ENCODE results near the gene PWWP2B. TPM values are rescaled to one million over a fixed set of nuclear protein-coding genes. Genes with fewer than 3 reads are reported as not detected.

Gene PWWP2B
- total RNA-seq, 1 donor from 2014 or later: 11.0 TPM

GRCh38 chr10:132449811-132450181 is 52.8 kb downstream of the PWWP2B start:
- Histone ChIP-seq H3K27me3 (ENCODE audit: control insufficient read depth in 3 of 3, insufficient read depth in 3 of 3, low read length in 3 of 3) (no peaks in the 10 kb centered on the region), H3K4me1 (ENCODE audit: control insufficient read depth in 3 of 3, insufficient read depth in 3 of 3, low read length in 3 of 3) (peaks cover 9 to 37% (median 16%) of the 10 kb centered on the region in 3 donors), H3K36me3 (ENCODE audit: control insufficient read depth in 3 of 3, insufficient read depth in 3 of 3, low read length in 3 of 3) (no peaks in the 10 kb centered on the region), H3K9me3 (ENCODE audit: control insufficient read depth in 3 of 3, low read length in 3 of 3) (no peaks in the 10 kb centered on the region), H3K9ac (ENCODE audit: low read depth in 1 of 3, low read length in 3 of 3) (no peak overlapping the region), H3K27ac (ENCODE audit: low read depth, low read length) (no peak overlapping the region), H3K4me3 (ENCODE audit: low read length in 3 of 3) (no peak overlapping the region)

- H3K4me3 ChIP-seq (ENCODE audit: low read length in 3 of 3): no peak overlapping the region
- no peak overlapping the region for H3K27ac ChIP-seq (ENCODE audit: low read depth, low read length)
- peak overlapping the region in 1 of 3 donors; percentile 16 for H3K9ac ChIP-seq (ENCODE audit: low read depth in 1 of 3, low read length in 3 of 3)
- H3K27me3 ChIP-seq (ENCODE audit: control insufficient read depth in 3 of 3, insufficient read depth in 3 of 3, low read length in 3 of 3): no peaks in the 10 kb centered on the region
- no peaks in the 10 kb centered on the region for H3K9me3 ChIP-seq (ENCODE audit: control insufficient read depth in 3 of 3, low read length in 3 of 3)
- no peaks in the 10 kb centered on the region for H3K36me3 ChIP-seq (ENCODE audit: control insufficient read depth in 3 of 3, insufficient read depth in 3 of 3, low read length in 3 of 3)
- peaks cover 9 to 37% (median 16%) of the 10 kb centered on the region in 3 donors for H3K4me1 ChIP-seq (ENCODE audit: control insufficient read depth in 3 of 3, insufficient read depth in 3 of 3, low read length in 3 of 3)
Measured at GRCh38 chr10:132450466-132450824, 53.4 kb downstream of the PWWP2B start.

- Histone ChIP-seq H3K27me3 (ENCODE audit: control insufficient read depth in 3 of 3, insufficient read depth in 3 of 3, low read length in 3 of 3) (no peaks in the 10 kb centered on the region), H3K36me3 (ENCODE audit: control insufficient read depth in 3 of 3, insufficient read depth in 3 of 3, low read length in 3 of 3) (no peaks in the 10 kb centered on the region), H3K9me3 (ENCODE audit: control insufficient read depth in 3 of 3, low read length in 3 of 3) (no peaks in the 10 kb centered on the region), H3K9ac (ENCODE audit: low read depth in 1 of 3, low read length in 3 of 3) (peak overlapping the region in 1 of 3 donors; percentile 16), H3K4me1 (ENCODE audit: control insufficient read depth in 3 of 3, insufficient read depth in 3 of 3, low read length in 3 of 3) (peaks cover 9 to 37% (median 16%) of the 10 kb centered on the region in 3 donors), H3K4me3 (ENCODE audit: low read length in 3 of 3) (no peak overlapping the region), H3K27ac (ENCODE audit: low read depth, low read length) (no peak overlapping the region)
Measured at GRCh38 chr10:132450825-132451505, 54.0 kb downstream of the PWWP2B start.

GRCh38 chr10:132451506-132452215 is 54.7 kb downstream of the PWWP2B start:
- Histone ChIP-seq H3K4me1 (ENCODE audit: control insufficient read depth in 3 of 3, insufficient read depth in 3 of 3, low read length in 3 of 3) (peaks cover 9 to 33% (median 16%) of the 10 kb centered on the region in 3 donors), H3K36me3 (ENCODE audit: control insufficient read depth in 3 of 3, insufficient read depth in 3 of 3, low read length in 3 of 3) (no peaks in the 10 kb centered on the region), H3K9me3 (ENCODE audit: control insufficient read depth in 3 of 3, low read length in 3 of 3) (no peaks in the 10 kb centered on the region), H3K27ac (ENCODE audit: low read depth, low read length) (no peak overlapping the region), H3K9ac (ENCODE audit: low read depth in 1 of 3, low read length in 3 of 3) (peak overlapping the region in 1 of 3 donors; percentile 16), H3K27me3 (ENCODE audit: control insufficient read depth in 3 of 3, insufficient read depth in 3 of 3, low read length in 3 of 3) (peaks cover 2 to 4% (median 3%) of the 10 kb centered on the region in 3 donors), H3K4me3 (ENCODE audit: low read length in 3 of 3) (no peak overlapping the region)

GRCh38 chr10:132452216-132452650 is 55.2 kb downstream of the PWWP2B start:
- H3K27ac ChIP-seq (ENCODE audit: low read depth, low read length): no peak overlapping the region
- peak overlapping the region in 1 of 3 donors; percentile 16 for H3K9ac ChIP-seq (ENCODE audit: low read depth in 1 of 3, low read length in 3 of 3)
- no peak overlapping the region for H3K4me3 ChIP-seq (ENCODE audit: low read length in 3 of 3)
- no peaks in the 10 kb centered on the region for H3K36me3 ChIP-seq (ENCODE audit: control insufficient read depth in 3 of 3, insufficient read depth in 3 of 3, low read length in 3 of 3)
- peaks cover 2 to 9% (median 9%) of the 10 kb centered on the region in 3 donors for H3K27me3 ChIP-seq (ENCODE audit: control insufficient read depth in 3 of 3, insufficient read depth in 3 of 3, low read length in 3 of 3)
- H3K9me3 ChIP-seq (ENCODE audit: control insufficient read depth in 3 of 3, low read length in 3 of 3): no peaks in the 10 kb centered on the region
- H3K4me1 ChIP-seq (ENCODE audit: control insufficient read depth in 3 of 3, insufficient read depth in 3 of 3, low read length in 3 of 3): peaks cover 9 to 27% (median 14%) of the 10 kb centered on the region in 3 donors

- Histone ChIP-seq H3K4me1 (ENCODE audit: control insufficient read depth in 3 of 3, insufficient read depth in 3 of 3, low read length in 3 of 3) (peaks cover 9 to 21% (median 12%) of the 10 kb centered on the region in 3 donors), H3K4me3 (ENCODE audit: low read length in 3 of 3) (peak overlapping the region; percentile 31 to 52 (median 38))
Measured at GRCh38 chr10:132452651-132453469, 55.9 kb downstream of the PWWP2B start.

GRCh38 chr10:132453470-132453861 is 56.5 kb downstream of the PWWP2B start:
- Histone ChIP-seq H3K9me3 (ENCODE audit: control insufficient read depth in 3 of 3, low read length in 3 of 3) (no peaks in the 10 kb centered on the region), H3K9ac (ENCODE audit: low read depth in 1 of 3, low read length in 3 of 3) (peak overlapping the region in 2 of 3 donors; percentile 32 to 54), H3K27me3 (ENCODE audit: control insufficient read depth in 3 of 3, insufficient read depth in 3 of 3, low read length in 3 of 3) (peaks cover 10 to 20% (median 19%) of the 10 kb centered on the region in 3 donors), H3K4me3 (ENCODE audit: low read length in 3 of 3) (peak overlapping the region in 1 of 3 donors; percentile 52), H3K36me3 (ENCODE audit: control insufficient read depth in 3 of 3, insufficient read depth in 3 of 3, low read length in 3 of 3) (no peaks in the 10 kb centered on the region), H3K27ac (ENCODE audit: low read depth, low read length) (no peak overlapping the region), H3K4me1 (ENCODE audit: control insufficient read depth in 3 of 3, insufficient read depth in 3 of 3, low read length in 3 of 3) (peaks cover 8 to 21% (median 9%) of the 10 kb centered on the region in 3 donors)

More at GRCh38 chr10:132452651-132453469, 55.9 kb downstream of the PWWP2B start:
- no peaks in the 10 kb centered on the region for H3K36me3 ChIP-seq (ENCODE audit: control insufficient read depth in 3 of 3, insufficient read depth in 3 of 3, low read length in 3 of 3)
- no peaks in the 10 kb centered on the region for H3K9me3 ChIP-seq (ENCODE audit: control insufficient read depth in 3 of 3, low read length in 3 of 3)
- peaks cover 4 to 15% (median 14%) of the 10 kb centered on the region in 3 donors for H3K27me3 ChIP-seq (ENCODE audit: control insufficient read depth in 3 of 3, insufficient read depth in 3 of 3, low read length in 3 of 3)
- peak overlapping the region in 2 of 3 donors; percentile 32 to 54 for H3K9ac ChIP-seq (ENCODE audit: low read depth in 1 of 3, low read length in 3 of 3)
- H3K27ac ChIP-seq (ENCODE audit: low read depth, low read length): no peak overlapping the region

- Histone ChIP-seq H3K4me3 (ENCODE audit: low read length in 3 of 3) (no peak overlapping the region), H3K27ac (ENCODE audit: low read depth, low read length) (no peak overlapping the region), H3K9me3 (ENCODE audit: control insufficient read depth in 3 of 3, low read length in 3 of 3) (no peaks in the 10 kb centered on the region), H3K36me3 (ENCODE audit: control insufficient read depth in 3 of 3, insufficient read depth in 3 of 3, low read length in 3 of 3) (no peaks in the 10 kb centered on the region), H3K4me1 (ENCODE audit: control insufficient read depth in 3 of 3, insufficient read depth in 3 of 3, low read length in 3 of 3) (peaks cover 11 to 26% (median 12%) of the 10 kb centered on the region in 3 donors), H3K9ac (ENCODE audit: low read depth in 1 of 3, low read length in 3 of 3) (no peak overlapping the region), H3K27me3 (ENCODE audit: control insufficient read depth in 3 of 3, insufficient read depth in 3 of 3, low read length in 3 of 3) (peaks cover 10 to 20% (median 19%) of the 10 kb centered on the region in 3 donors)
Measured at GRCh38 chr10:132454296-132455198, 57.5 kb downstream of the PWWP2B start.

GRCh38 chr10:132455441-132455971 is 58.5 kb downstream of the PWWP2B start:
- no peak overlapping the region for H3K27ac ChIP-seq (ENCODE audit: low read depth, low read length)
- peaks cover 10 to 20% (median 19%) of the 10 kb centered on the region in 3 donors for H3K27me3 ChIP-seq (ENCODE audit: control insufficient read depth in 3 of 3, insufficient read depth in 3 of 3, low read length in 3 of 3)
- peaks cover 11 to 26% (median 12%) of the 10 kb centered on the region in 3 donors for H3K4me1 ChIP-seq (ENCODE audit: control insufficient read depth in 3 of 3, insufficient read depth in 3 of 3, low read length in 3 of 3)
- H3K36me3 ChIP-seq (ENCODE audit: control insufficient read depth in 3 of 3, insufficient read depth in 3 of 3, low read length in 3 of 3): no peaks in the 10 kb centered on the region
- no peak overlapping the region for H3K9ac ChIP-seq (ENCODE audit: low read depth in 1 of 3, low read length in 3 of 3)
- no peak overlapping the region for H3K4me3 ChIP-seq (ENCODE audit: low read length in 3 of 3)
- H3K9me3 ChIP-seq (ENCODE audit: control insufficient read depth in 3 of 3, low read length in 3 of 3): no peaks in the 10 kb centered on the region
